Endothelial cell of umbilical vein (primary cell): ENCODE results near the gene ANKS1B. TPM values are rescaled to one million over a fixed set of nuclear protein-coding genes. Genes with fewer than 3 reads are reported as not detected.

Experiments used
- BruUV-seq: library from RNA; stranded (reverse); fragments of 400-500 nt; replicated peaks from 2 replicates; lab custom pipeline; 2021; lab: Mats Ljungman, UMichigan
- CTCF ChIA-PET: fragments of 300-600, 350-600 bp; sonication (Branson Sonifier 250); formaldehyde crosslinking; loops from one replicate; lab custom pipeline; 2021; ENCODE audit warnings: antibody characterized with exemption, inconsistent platforms; lab: Charles Lee
- POLR2A ChIA-PET: fragments of 300-600, 350-600 bp; sonication (Branson Sonifier 250); formaldehyde crosslinking; loops from one replicate; lab custom pipeline; 2021; ENCODE audit warnings: antibody characterized with exemption, inconsistent platforms; lab: Charles Lee
- DNase-seq: peaks from one replicate; pipeline ENCODE4 v3.0.0-alpha.2; 2011; ENCODE audit warnings: low read depth, low spot score
- FAIRE-seq: peaks from 2 replicates; lab custom pipeline; 2011; peaks lifted over from hg19 to GRCh38; lab: Jason Lieb, UNC
- H2AFZ ChIP-seq: 2 replicates; pipeline ENCODE4 v1.6.0; 2012; ENCODE audit warnings: low read depth, low read length, control low read depth, inconsistent platforms
- H3K27ac ChIP-seq: 2 replicates; pipeline ENCODE4 v1.5.1; 2011; ENCODE audit warnings: low read depth, mild to moderate bottlenecking, control low read depth, low read length, moderate library complexity; ENCODE audit not compliant: insufficient read depth
- H3K27me3 ChIP-seq, 2 experiments: 2 replicates each; pipeline versions ENCODE4 v1.6.0 to v1.6.1; 2011; ENCODE audit warnings: low read length in 2 of 2, mixed read lengths in 1 of 2; ENCODE audit not compliant: control insufficient read depth in 2 of 2, insufficient read depth in 2 of 2
- H3K36me3 ChIP-seq, 2 experiments: 2 replicates in 1 of 2; 3 replicates in 1 of 2; pipeline ENCODE4 v1.5.1; 2011; ENCODE audit warnings: low read length in 2 of 2, mild to moderate bottlenecking in 1 of 2, moderate library complexity in 1 of 2; ENCODE audit not compliant: control insufficient read depth in 2 of 2, insufficient read depth in 2 of 2; ENCODE audit errors: extremely low read depth in 1 of 2
- H3K4me1 ChIP-seq: 3 replicates; pipeline ENCODE4 v1.5.1; 2011; ENCODE audit warnings: mild to moderate bottlenecking, low read length; ENCODE audit not compliant: control insufficient read depth, insufficient read depth; ENCODE audit errors: extremely low read depth
- H3K4me2 ChIP-seq: 2 replicates; pipeline ENCODE4 v1.6.1; 2011; ENCODE audit warnings: low read length, control low read depth, mixed read lengths; ENCODE audit not compliant: insufficient read depth
- H3K4me3 ChIP-seq, 3 experiments: fragments of 200-600 bp in 1 of 3; sonication (generic), shearing (Covaris generic) in 1 of 3; replicated peaks in 1 of 3; 2 replicates each; pipeline ENCODE4 v1.5.1; 2011 to 2016; ENCODE audit warnings: control low read depth in 3 of 3, low read length in 3 of 3, mild to moderate bottlenecking in 2 of 3, inconsistent platforms in 1 of 3, low read depth in 1 of 3, moderate library complexity in 1 of 3; ENCODE audit not compliant: insufficient read depth in 1 of 3
- H3K79me2 ChIP-seq: 2 replicates; pipeline ENCODE4 v1.6.0; 2012; ENCODE audit warnings: low read length, inconsistent platforms; ENCODE audit not compliant: control insufficient read depth, insufficient read depth
- H3K9ac ChIP-seq: replicated peaks from 2 replicates; pipeline ENCODE3; 2011; ENCODE audit warnings: low read length, control low read depth; ENCODE audit not compliant: insufficient read depth; ENCODE audit errors: extremely low read depth
- H3K9me1 ChIP-seq: replicated peaks from 3 replicates; pipeline ENCODE4 v1.6.0; 2011; ENCODE audit warnings: mild to moderate bottlenecking, low read length; ENCODE audit not compliant: control insufficient read depth, insufficient read depth; ENCODE audit errors: extremely low read depth
- H3K9me3 ChIP-seq: replicated peaks from 2 replicates; pipeline ENCODE4 v1.5.1; 2012; ENCODE audit warnings: low read length, inconsistent platforms; ENCODE audit not compliant: control insufficient read depth, insufficient read depth
- H4K20me1 ChIP-seq: replicated peaks from 2 replicates; pipeline ENCODE3; 2011; ENCODE audit warnings: mild to moderate bottlenecking, low read length; ENCODE audit not compliant: control insufficient read depth, insufficient read depth; ENCODE audit errors: extremely low read depth
- EZH2 ChIP-seq: IDR thresholded peaks from 2 replicates; pipeline ENCODE4 v1.6.1; 2012; ENCODE audit warnings: borderline replicate concordance, low read depth, mild to moderate bottlenecking, moderate library complexity, low read length, inconsistent platforms; ENCODE audit not compliant: severe bottlenecking
- FOS ChIP-seq: IDR thresholded peaks from 2 replicates; pipeline ENCODE4 v1.6.1; 2011; ENCODE audit warnings: mild to moderate bottlenecking, low read length, moderate library complexity, borderline replicate concordance; ENCODE audit not compliant: insufficient read depth
- GATA2 ChIP-seq: IDR thresholded peaks from 2 replicates; pipeline ENCODE4 v1.7.0; 2011; ENCODE audit warnings: low read depth, mild to moderate bottlenecking, moderate library complexity, mixed read lengths, low read length; ENCODE audit not compliant: insufficient read length, insufficient read depth
- JUN ChIP-seq: IDR thresholded peaks from 2 replicates; pipeline ENCODE4 v1.6.1; 2011; ENCODE audit warnings: borderline replicate concordance, low read depth; ENCODE audit not compliant: insufficient read length, insufficient read depth
- MYC ChIP-seq: IDR thresholded peaks from one replicate; pipeline ENCODE4 v1.6.1; 2011; ENCODE audit warnings: mild to moderate bottlenecking, low read depth, low read length
- POLR2A ChIP-seq: IDR thresholded peaks from 2 replicates; pipeline ENCODE4 v1.6.1; 2012; ENCODE audit warnings: low read depth, mild to moderate bottlenecking, control low read depth, low read length
- POLR2AphosphoS5 ChIP-seq: IDR thresholded peaks from 2 replicates; pipeline ENCODE4 v1.6.1; 2012; ENCODE audit warnings: low read depth, mild to moderate bottlenecking, control low read depth, low read length, moderate library complexity; ENCODE audit not compliant: insufficient read depth
- dilution Hi-C: fragments of 300-500 bp; cut with MboI; formaldehyde crosslinking; loops from one replicate; pipeline ENCODE4 v1.15.0; 2019; ENCODE audit warnings: low sequenced_read_pairs; ENCODE audit not compliant: extremely low pct_ligation_motif_present
- intact Hi-C: fragments of 100-400 bp; cut with micrococcal nuclease; formaldehyde crosslinking; loops from one replicate; pipeline ENCODE4 v1.10.0; 2022
- polyA plus RNA-seq, 4 experiments: library from polyadenylated mRNA; depleted of rRNA in 3 of 4; stranded (reverse) in 3 of 4; unstranded in 1 of 4; fragments of >200 nt; gene quantifications; 2 replicates each; pipeline versions ENCODE4 v1.2.1 to v1.2.3, GENCODE V29; 2011 to 2012; ENCODE audit warnings: missing spikeins in 1 of 4
- total RNA-seq: library from RNA; stranded (reverse); gene quantifications from 2 replicates; pipeline ENCODE4 v1.2.3, GENCODE V29; 2021
- TF ChIP-seq, protein P1 (sequence below): IDR thresholded peaks from 2 replicates; pipeline ENCODE4 v1.6.1; 2011; ENCODE audit not compliant: insufficient read depth, insufficient read length
- TF ChIP-seq, protein P2 (sequence below), 2 donors: IDR thresholded peaks; 1 replicate in 1 of 2; 2 replicates in 1 of 2; pipeline ENCODE4 v1.5.1; 2011; ENCODE audit warnings: low read length in 2 of 2, mild to moderate bottlenecking in 2 of 2, moderate library complexity in 2 of 2, control low read depth in 1 of 2, inconsistent platforms in 1 of 2, low read depth in 1 of 2; ENCODE audit not compliant: insufficient read depth in 1 of 2; ENCODE audit errors: extremely low read depth in 1 of 2

ANKS1B gene
- total and polyA plus RNA-seq, 2 donors (not counting 3 experiments of a cell fraction or from before 2014, with no cell fraction given): 0.15 to 0.38 TPM

DNA sequence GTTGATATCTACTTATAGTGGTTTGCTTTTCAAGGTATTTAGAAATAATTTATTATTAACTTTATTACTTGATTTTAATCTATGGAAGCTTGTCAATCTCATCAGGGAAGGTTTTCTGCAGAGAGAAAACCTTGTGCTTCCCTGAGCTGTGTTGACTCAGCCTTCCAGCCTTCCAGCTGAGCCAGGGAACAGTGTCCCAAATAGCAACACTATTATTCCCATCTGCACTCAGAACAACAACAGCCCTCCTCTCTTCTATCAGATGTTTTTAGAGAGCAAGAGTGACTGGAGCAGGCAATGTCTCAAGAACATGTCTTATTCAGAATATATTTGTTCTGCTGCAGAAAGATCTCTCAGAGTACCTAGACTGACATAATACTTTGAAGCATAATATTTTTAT is 727.1 kb downstream of the ANKS1B start:
- Histone ChIP-seq H3K36me3 (no peaks in the 10 kb centered on the region), H3K4me2 (no peak overlapping the region), H3K4me3 (no peak overlapping the region), H4K20me1 (no peaks in the 10 kb centered on the region), H3K79me2 (no peaks in the 10 kb centered on the region), H3K9me1 (no peaks in the 10 kb centered on the region), H3K27ac (no peak overlapping the region), H3K27me3 (no peaks in the 10 kb centered on the region), H2AFZ (no peak overlapping the region), H3K9me3 (peaks cover 4% of the 10 kb centered on the region), H3K4me1 (no peaks in the 10 kb centered on the region), H3K9ac (no peak overlapping the region)
- DNase-seq: no peak
- no TSS peak for BruUV-seq
- ChIA-PET CTCF (no interaction called here), POLR2A (no interaction called here)
- TF ChIP-seq POLR2A (no peak), FOS (no peak), EZH2 (no peak), GATA2 (no peak), POLR2AphosphoS5 (no peak), MYC (no peak), JUN (no peak)
- TF ChIP-seq, protein P1, sequence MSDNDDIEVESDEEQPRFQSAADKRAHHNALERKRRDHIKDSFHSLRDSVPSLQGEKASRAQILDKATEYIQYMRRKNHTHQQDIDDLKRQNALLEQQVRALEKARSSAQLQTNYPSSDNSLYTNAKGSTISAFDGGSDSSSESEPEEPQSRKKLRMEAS: no peak
- TF ChIP-seq, protein P2, sequence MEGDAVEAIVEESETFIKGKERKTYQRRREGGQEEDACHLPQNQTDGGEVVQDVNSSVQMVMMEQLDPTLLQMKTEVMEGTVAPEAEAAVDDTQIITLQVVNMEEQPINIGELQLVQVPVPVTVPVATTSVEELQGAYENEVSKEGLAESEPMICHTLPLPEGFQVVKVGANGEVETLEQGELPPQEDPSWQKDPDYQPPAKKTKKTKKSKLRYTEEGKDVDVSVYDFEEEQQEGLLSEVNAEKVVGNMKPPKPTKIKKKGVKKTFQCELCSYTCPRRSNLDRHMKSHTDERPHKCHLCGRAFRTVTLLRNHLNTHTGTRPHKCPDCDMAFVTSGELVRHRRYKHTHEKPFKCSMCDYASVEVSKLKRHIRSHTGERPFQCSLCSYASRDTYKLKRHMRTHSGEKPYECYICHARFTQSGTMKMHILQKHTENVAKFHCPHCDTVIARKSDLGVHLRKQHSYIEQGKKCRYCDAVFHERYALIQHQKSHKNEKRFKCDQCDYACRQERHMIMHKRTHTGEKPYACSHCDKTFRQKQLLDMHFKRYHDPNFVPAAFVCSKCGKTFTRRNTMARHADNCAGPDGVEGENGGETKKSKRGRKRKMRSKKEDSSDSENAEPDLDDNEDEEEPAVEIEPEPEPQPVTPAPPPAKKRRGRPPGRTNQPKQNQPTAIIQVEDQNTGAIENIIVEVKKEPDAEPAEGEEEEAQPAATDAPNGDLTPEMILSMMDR (IDR thresholded peaks at IDR 0.05; ENCODE audit: extremely low read depth in 1 of 2, insufficient read depth in 1 of 2, low read depth in 1 of 2, low read length in 2 of 2): no peak
- intact Hi-C loops (no loop called here), dilution Hi-C loops (no loop called here)
- no peak for FAIRE-seq
